ENCODE measurements around the gene INPP4B. TPM values are rescaled to one million over a fixed set of nuclear protein-coding genes. Genes with fewer than 3 reads are reported as not detected.

Gene INPP4B
- total RNA-seq, 1 donor from 2014 or later = 4.9 TPM

DNA sequence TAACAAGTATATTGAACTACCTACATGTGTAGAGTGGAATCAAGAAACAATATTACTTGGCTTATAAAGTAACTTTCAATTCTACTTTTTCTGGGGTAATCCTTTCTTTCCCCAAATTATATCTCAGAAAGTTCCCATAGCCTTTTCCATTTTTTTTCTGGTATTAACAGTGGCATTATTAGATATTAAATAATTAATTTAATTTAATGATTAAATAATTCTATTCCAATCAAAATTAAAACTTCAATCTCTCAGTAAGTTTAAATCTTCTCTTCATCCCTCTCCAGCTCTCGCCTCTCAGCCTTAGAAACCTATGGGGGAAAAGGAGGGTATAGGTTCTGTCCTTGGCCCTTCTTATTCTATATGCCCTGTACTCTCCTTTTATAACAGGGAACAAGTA is 262.4 kb downstream of the INPP4B start:
- H3K4me1 Mint-ChIP-seq (ENCODE audit: unreplicated experiment) = no peaks in the 10 kb centered on the region
- no peak overlapping the region for H3K4me3 Mint-ChIP-seq (ENCODE audit: unreplicated experiment)
- H3K27ac Mint-ChIP-seq (ENCODE audit: unreplicated experiment) = no peak overlapping the region
- no peaks in the 10 kb centered on the region for H3K36me3 Mint-ChIP-seq (ENCODE audit: low read depth, unreplicated experiment)
- TF ChIP-seq, protein P1, sequence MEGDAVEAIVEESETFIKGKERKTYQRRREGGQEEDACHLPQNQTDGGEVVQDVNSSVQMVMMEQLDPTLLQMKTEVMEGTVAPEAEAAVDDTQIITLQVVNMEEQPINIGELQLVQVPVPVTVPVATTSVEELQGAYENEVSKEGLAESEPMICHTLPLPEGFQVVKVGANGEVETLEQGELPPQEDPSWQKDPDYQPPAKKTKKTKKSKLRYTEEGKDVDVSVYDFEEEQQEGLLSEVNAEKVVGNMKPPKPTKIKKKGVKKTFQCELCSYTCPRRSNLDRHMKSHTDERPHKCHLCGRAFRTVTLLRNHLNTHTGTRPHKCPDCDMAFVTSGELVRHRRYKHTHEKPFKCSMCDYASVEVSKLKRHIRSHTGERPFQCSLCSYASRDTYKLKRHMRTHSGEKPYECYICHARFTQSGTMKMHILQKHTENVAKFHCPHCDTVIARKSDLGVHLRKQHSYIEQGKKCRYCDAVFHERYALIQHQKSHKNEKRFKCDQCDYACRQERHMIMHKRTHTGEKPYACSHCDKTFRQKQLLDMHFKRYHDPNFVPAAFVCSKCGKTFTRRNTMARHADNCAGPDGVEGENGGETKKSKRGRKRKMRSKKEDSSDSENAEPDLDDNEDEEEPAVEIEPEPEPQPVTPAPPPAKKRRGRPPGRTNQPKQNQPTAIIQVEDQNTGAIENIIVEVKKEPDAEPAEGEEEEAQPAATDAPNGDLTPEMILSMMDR (IDR thresholded peaks at IDR 0.05; ENCODE audit: unreplicated experiment) = no peak
- no peak for DNase-seq (ENCODE audit: low spot score)
- H3K9me3 Mint-ChIP-seq (ENCODE audit: unreplicated experiment) = no peaks in the 10 kb centered on the region
- no peaks in the 10 kb centered on the region for H3K27me3 Mint-ChIP-seq (ENCODE audit: unreplicated experiment)

DNA sequence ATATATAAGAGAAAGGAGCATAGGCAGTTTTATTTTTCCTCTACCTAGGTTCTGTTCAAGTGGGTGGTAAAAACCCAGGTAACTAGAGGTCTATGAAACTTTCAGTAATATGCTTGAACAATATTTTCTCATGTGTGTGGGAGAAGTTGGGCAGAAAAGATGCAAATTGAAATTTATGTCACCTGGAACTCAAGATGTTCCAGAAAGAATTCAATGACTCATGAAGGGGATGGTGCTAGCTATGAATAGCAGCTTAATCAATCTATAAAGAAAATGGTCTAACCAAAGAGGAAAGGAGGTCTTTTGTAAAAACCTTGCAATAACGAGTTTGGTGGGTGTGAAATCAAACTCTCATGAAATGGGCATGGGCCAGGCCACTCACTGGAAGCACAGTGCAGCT is 263.8 kb downstream of the INPP4B start:
- no peaks in the 10 kb centered on the region for H3K27me3 Mint-ChIP-seq (ENCODE audit: unreplicated experiment)
- no peaks in the 10 kb centered on the region for H3K4me1 Mint-ChIP-seq (ENCODE audit: unreplicated experiment)
- no peak overlapping the region for H3K27ac Mint-ChIP-seq (ENCODE audit: unreplicated experiment)
- DNase-seq (ENCODE audit: low spot score) = no peak
- no peak overlapping the region for H3K4me3 Mint-ChIP-seq (ENCODE audit: unreplicated experiment)
- no peaks in the 10 kb centered on the region for H3K9me3 Mint-ChIP-seq (ENCODE audit: unreplicated experiment)
- TF ChIP-seq, protein P1 (IDR thresholded peaks at IDR 0.05; ENCODE audit: unreplicated experiment) = no peak
- H3K36me3 Mint-ChIP-seq (ENCODE audit: low read depth, unreplicated experiment) = no peaks in the 10 kb centered on the region

DNA sequence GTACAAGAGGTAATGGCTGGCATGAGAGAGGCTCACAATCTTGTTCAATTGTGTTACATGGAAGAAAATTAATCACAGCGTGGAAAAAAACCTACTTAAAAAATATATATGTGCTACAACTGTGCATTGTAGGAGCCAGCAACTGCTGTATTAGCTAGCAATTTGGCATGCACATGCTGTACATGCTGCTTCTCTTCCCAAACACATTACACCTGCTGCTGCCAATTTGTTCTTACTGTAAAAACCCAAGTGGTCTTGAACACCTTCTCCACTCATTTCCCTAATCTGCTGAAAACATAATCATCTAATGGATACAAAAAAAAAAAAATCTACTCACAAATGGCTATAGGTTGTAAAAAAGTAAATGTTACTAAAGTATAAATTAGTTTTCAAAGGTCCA is 264.2 kb downstream of the INPP4B start:
- TF ChIP-seq, protein P1 (IDR thresholded peaks at IDR 0.05; ENCODE audit: unreplicated experiment) = no peak
- Mint-ChIP-seq H3K4me1 (ENCODE audit: unreplicated experiment) (no peaks in the 10 kb centered on the region), H3K27ac (ENCODE audit: unreplicated experiment) (no peak overlapping the region), H3K36me3 (ENCODE audit: low read depth, unreplicated experiment) (no peaks in the 10 kb centered on the region), H3K4me3 (ENCODE audit: unreplicated experiment) (no peak overlapping the region), H3K9me3 (ENCODE audit: unreplicated experiment) (no peaks in the 10 kb centered on the region), H3K27me3 (ENCODE audit: unreplicated experiment) (no peaks in the 10 kb centered on the region)
- no peak for DNase-seq (ENCODE audit: low spot score)

DNA sequence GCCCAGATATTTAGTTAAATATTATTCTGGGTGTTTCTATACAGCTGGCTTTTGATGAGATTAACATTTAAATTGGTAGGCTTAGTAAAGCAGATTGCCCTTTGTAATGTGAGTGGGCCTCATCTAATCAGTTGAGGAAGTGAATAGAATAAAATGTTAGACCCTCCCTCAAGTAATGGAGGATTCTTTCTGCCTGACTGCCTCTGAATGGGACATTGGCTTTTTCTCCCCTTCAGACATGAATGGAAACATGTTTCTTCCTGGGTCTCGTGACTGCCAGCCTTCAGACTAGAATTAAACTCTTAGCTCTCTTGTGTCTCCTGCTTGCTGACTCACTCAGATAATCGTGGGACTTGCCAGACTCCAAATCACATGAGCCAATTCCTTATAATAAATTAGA is 266.7 kb downstream of the INPP4B start:
- H3K4me1 Mint-ChIP-seq (ENCODE audit: unreplicated experiment) = no peaks in the 10 kb centered on the region
- no peak overlapping the region for H3K4me3 Mint-ChIP-seq (ENCODE audit: unreplicated experiment)
- TF ChIP-seq, protein P1 (IDR thresholded peaks at IDR 0.05; ENCODE audit: unreplicated experiment) = no peak
- H3K27me3 Mint-ChIP-seq (ENCODE audit: unreplicated experiment) = no peaks in the 10 kb centered on the region
- no peak for DNase-seq (ENCODE audit: low spot score)
- H3K36me3 Mint-ChIP-seq (ENCODE audit: low read depth, unreplicated experiment) = no peaks in the 10 kb centered on the region
- no peak overlapping the region for H3K27ac Mint-ChIP-seq (ENCODE audit: unreplicated experiment)
- no peaks in the 10 kb centered on the region for H3K9me3 Mint-ChIP-seq (ENCODE audit: unreplicated experiment)

DNA sequence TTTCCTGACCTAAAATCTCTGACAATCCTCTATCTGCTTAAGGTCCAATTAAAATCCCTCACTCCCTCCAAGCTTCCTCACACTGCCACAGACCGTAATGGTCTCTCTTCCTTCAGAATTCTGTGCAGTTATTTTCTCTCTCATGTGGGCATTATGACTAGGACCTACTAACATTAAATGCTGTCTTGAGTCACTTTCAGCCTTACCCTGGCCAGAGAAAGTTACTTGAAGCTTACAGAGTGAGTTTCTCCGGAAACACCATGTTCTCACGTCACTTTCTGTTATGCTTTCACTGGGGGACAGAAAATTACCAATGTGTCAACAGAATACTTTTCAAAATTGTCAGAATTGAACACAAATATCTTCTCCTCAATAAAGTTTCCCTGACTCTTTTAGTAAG is 271.8 kb downstream of the INPP4B start:
- H3K27ac Mint-ChIP-seq (ENCODE audit: unreplicated experiment) = no peak overlapping the region
- no peaks in the 10 kb centered on the region for H3K4me1 Mint-ChIP-seq (ENCODE audit: unreplicated experiment)
- TF ChIP-seq, protein P1 (IDR thresholded peaks at IDR 0.05; ENCODE audit: unreplicated experiment) = no peak
- H3K36me3 Mint-ChIP-seq (ENCODE audit: low read depth, unreplicated experiment) = no peaks in the 10 kb centered on the region
- no peak for DNase-seq (ENCODE audit: low spot score)
- H3K9me3 Mint-ChIP-seq (ENCODE audit: unreplicated experiment) = no peaks in the 10 kb centered on the region
- no peaks in the 10 kb centered on the region for H3K27me3 Mint-ChIP-seq (ENCODE audit: unreplicated experiment)
- no peak overlapping the region for H3K4me3 Mint-ChIP-seq (ENCODE audit: unreplicated experiment)

Measured in endothelial cell (in vitro differentiated cells).